Activated naive CD4-positive, alpha-beta T cell treated with anti-CD3 and anti-CD28 coated beads for 36 hours (primary cell): ENCODE results near the gene GAS7. TPM values are rescaled to one million over a fixed set of nuclear protein-coding genes. Genes with fewer than 3 reads are reported as not detected.

Experiments used
- CTCF ChIA-PET: fragments of 350-600 bp; sonication (Branson Sonifier 250); formaldehyde crosslinking; loops from one replicate; lab custom pipeline; 2021; ENCODE audit warnings: antibody characterized with exemption; lab: Charles Lee
- DNase-seq: peaks from one replicate; pipeline ENCODE4 v3.0.0-alpha.2; 2020
- H3K27ac Mint-ChIP-seq: one replicate; pipeline ENCODE4 v1.8.0; 2021; ENCODE audit warnings: mild to moderate bottlenecking, mixed read lengths
- H3K27me3 Mint-ChIP-seq: one replicate; pipeline ENCODE4 v1.8.0; 2021; ENCODE audit warnings: low read depth, mixed read lengths
- H3K36me3 Mint-ChIP-seq: one replicate; pipeline ENCODE4 v1.8.0; 2021; ENCODE audit warnings: low read depth, mixed read lengths
- H3K4me1 Mint-ChIP-seq: one replicate; pipeline ENCODE4 v1.8.0; 2021; ENCODE audit warnings: low read depth, mixed read lengths
- H3K4me3 Mint-ChIP-seq: one replicate; pipeline ENCODE4 v1.8.0; 2021; ENCODE audit warnings: mild to moderate bottlenecking, moderate library complexity, mixed read lengths
- H3K9me3 Mint-ChIP-seq: one replicate; pipeline ENCODE4 v1.8.0; 2021; ENCODE audit warnings: mixed read lengths
- intact Hi-C: fragments of 100-400 bp; cut with micrococcal nuclease; formaldehyde crosslinking; loops from one replicate; pipeline ENCODE4 v1.15.1; 2023
- total RNA-seq, 2 experiments: library from RNA; stranded (reverse); gene quantifications; one replicate each; pipeline ENCODE4 v1.2.3, GENCODE V29; 2021

The GAS7 gene
- total RNA-seq, 2 experiments from 2014 or later = 0.31 to 0.52 TPM

DNA sequence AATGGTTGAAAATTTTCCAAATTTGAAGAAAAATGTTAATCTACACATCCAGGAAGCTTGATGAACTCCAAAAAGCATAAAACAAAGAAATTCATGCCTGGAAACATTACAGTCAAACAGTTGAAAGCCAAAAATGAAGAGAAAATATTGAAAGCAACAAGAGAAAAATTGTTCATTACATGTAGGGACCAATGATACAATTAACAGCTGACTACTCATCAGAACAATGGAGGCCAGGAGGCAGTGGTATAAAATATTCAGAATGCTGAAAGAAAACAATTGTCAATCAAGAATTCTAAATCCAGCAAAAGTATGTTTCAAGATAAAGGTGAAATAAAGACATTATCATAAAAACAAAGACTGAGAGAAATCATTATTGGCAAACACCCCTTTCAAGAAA is 315.0 kb downstream of the GAS7 start:
- intact Hi-C loops = no loop called here
- CTCF ChIA-PET = interaction anchor here (0.7 kb wide), 1 partner anchor 813 kb away, joined by 5 read pairs; no protein-coding TSS in a partner anchor
- no peak for DNase-seq
- Mint-ChIP-seq H3K4me1 (no peaks in the 10 kb centered on the region), H3K27ac (no peak overlapping the region), H3K9me3 (peaks cover 20% of the 10 kb centered on the region), H3K27me3 (no peaks in the 10 kb centered on the region), H3K4me3 (no peak overlapping the region), H3K36me3 (no peaks in the 10 kb centered on the region)

DNA sequence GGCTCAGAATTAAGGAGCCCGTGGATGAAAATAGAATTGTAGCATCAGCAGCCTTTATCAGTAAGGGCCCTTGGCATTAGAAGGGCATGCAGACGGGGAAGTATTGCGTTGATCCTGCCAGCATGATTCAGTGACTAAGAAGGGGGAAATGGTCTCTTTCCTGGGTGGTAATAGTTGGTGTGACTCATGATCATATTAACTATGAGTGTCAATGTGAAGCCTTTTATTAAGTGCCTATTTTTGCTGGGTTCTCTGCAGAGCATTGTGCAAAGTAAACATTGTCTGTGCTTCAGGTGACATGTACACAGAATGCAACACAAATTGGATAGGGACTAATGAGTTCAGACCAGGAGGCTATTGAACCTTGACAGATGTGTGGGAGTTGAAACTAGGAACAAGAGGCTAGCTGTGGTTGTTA is 317.8 kb downstream of the GAS7 start:
- Mint-ChIP-seq H3K4me3 (no peak overlapping the region), H3K27ac (no peak overlapping the region), H3K4me1 (no peaks in the 10 kb centered on the region), H3K9me3 (peaks cover 20% of the 10 kb centered on the region), H3K27me3 (no peaks in the 10 kb centered on the region), H3K36me3 (no peaks in the 10 kb centered on the region)
- DNase-seq = no peak
- CTCF ChIA-PET = no interaction called here
- intact Hi-C loops = no loop called here

DNA sequence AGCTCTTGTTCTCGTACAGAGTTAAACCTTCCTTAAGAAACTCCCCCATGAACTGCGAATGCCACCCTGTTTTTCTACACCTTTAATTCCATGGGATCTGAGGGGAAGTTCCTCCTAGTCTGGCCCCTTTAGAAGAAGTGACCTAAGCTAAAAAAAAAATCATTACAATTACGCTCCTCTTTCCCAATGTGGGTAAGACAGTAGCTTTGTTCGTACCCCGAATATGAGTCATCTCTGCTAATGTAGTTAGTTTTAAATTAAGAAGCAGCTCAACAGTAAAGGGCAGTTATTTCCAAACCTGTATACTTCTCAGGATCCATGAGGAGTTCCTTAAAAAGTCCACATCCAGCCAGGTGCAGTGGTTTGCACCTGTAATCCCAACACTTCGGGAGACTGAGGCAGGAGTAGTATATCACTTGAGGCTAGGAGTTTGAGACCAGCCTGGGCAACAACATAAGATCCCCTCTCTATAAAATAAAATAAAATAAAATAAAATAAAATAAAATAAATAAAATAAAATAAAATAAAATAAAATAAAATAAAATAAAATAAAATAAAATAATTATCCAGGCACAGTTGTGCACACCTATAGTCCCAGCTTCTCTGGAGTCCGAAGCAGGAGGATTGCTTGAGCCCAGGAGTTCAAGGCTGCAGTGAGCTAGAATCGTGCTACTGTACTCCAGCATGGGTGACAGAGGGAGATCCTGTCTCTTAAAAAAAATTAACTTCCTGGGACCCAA is 319.4 kb downstream of the GAS7 start:
- H3K9me3 Mint-ChIP-seq = peaks cover 18% of the 10 kb centered on the region
- DNase-seq = no peak
- CTCF ChIA-PET = no interaction called here
- no peaks in the 10 kb centered on the region for H3K36me3 Mint-ChIP-seq
- no peak overlapping the region for H3K27ac Mint-ChIP-seq
- intact Hi-C loops = no loop called here
- no peaks in the 10 kb centered on the region for H3K27me3 Mint-ChIP-seq
- no peak overlapping the region for H3K4me3 Mint-ChIP-seq
- no peaks in the 10 kb centered on the region for H3K4me1 Mint-ChIP-seq

DNA sequence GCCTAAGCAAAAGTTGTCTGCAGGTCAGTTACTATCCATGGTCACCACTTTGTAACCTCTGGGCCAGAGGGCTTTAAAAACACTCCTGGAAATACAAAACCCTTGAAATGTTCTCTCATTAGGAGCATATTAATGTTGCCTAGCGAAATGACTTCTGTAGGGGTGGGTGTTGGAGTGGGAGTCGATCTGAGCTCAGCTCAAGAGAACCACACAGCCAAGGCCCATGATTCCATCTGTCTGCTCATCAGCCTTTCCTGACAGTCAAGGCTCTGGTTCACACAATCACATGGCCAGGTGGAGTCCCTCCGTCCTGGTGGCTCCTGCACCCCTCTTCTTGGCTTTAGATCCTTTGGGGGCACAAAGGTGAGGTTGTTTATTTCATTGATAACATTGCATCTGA is 320.1 kb downstream of the GAS7 start:
- no peaks in the 10 kb centered on the region for H3K27me3 Mint-ChIP-seq
- H3K4me3 Mint-ChIP-seq = no peak overlapping the region
- H3K27ac Mint-ChIP-seq = no peak overlapping the region
- no peaks in the 10 kb centered on the region for H3K36me3 Mint-ChIP-seq
- CTCF ChIA-PET = no interaction called here
- no peak for DNase-seq
- H3K9me3 Mint-ChIP-seq = peaks cover 14% of the 10 kb centered on the region
- intact Hi-C loops = no loop called here
- H3K4me1 Mint-ChIP-seq = no peaks in the 10 kb centered on the region

DNA sequence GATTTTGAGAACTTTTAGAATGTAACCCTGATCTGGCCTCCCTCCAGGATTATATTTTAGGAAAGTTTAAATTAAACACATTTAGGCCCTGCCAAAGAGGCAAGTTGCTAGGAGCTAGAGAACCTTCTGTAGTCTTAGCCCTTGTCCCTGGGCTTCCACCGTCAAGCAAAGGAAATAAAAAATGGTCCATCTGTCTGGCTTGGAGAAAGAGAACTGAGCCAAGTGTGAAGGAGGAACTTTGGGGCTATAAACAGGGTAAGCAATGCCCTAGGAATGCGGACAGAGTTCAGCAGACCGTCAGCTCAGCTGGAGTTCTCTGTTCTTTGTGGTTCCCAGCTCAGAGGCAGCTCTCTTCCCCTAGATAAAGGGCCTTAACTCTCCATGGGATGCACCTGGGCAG is 323.0 kb downstream of the GAS7 start:
- CTCF ChIA-PET = no interaction called here
- no peaks in the 10 kb centered on the region for H3K27me3 Mint-ChIP-seq
- intact Hi-C loops = no loop called here
- H3K9me3 Mint-ChIP-seq = peaks cover 2% of the 10 kb centered on the region
- no peaks in the 10 kb centered on the region for H3K4me1 Mint-ChIP-seq
- H3K27ac Mint-ChIP-seq = no peak overlapping the region
- no peak overlapping the region for H3K4me3 Mint-ChIP-seq
- no peaks in the 10 kb centered on the region for H3K36me3 Mint-ChIP-seq
- DNase-seq = no peak

DNA sequence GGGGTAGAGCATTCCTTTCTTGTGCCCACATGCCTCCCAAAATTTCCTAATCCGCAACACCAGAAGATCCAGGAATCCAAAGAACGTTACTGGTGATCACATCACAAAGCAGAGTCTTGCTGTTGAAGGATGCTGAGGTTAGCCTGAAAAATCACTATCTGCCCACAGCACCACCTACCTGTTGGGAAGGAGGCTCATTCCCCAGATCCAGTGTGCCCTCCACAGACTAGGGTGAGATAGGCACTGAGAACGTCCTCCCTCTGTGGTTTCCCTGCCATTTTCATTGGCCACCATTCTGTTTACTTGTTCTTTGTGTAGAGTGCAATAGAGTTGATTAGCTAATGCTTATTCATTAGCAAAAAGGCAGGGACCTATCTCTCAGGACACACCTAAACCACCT is 323.7 kb downstream of the GAS7 start:
- Mint-ChIP-seq H3K27ac (no peak overlapping the region), H3K36me3 (no peaks in the 10 kb centered on the region), H3K4me1 (no peaks in the 10 kb centered on the region), H3K9me3 (peaks cover 1% of the 10 kb centered on the region), H3K4me3 (no peak overlapping the region), H3K27me3 (no peaks in the 10 kb centered on the region)
- no peak for DNase-seq
- CTCF ChIA-PET = no interaction called here
- intact Hi-C loops = no loop called here

DNA sequence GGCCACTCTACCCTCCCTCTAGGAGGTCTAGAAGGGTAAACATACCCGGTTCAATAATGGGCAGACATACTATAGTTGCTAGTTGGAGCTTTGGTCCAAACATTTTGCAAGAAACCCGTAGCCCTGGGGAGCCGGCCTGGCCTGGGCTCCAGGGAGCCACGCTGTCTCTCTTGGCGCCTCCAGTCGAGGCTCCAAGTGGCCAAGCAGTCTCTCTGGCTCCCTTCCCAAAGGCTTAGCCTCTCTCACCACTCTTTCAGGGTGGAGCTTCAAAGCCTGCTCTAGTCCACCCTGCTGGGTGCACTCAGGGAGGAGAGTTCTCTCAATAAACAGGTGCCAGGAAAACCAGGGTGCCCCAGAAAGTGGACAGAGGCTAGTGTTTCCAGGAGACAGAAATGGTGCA is 325.6 kb downstream of the GAS7 start:
- Mint-ChIP-seq H3K4me1 (no peaks in the 10 kb centered on the region), H3K4me3 (no peak overlapping the region), H3K27me3 (peaks cover 4% of the 10 kb centered on the region), H3K36me3 (no peaks in the 10 kb centered on the region), H3K9me3 (no peaks in the 10 kb centered on the region), H3K27ac (no peak overlapping the region)
- intact Hi-C loops = no loop called here
- CTCF ChIA-PET = no interaction called here
- no peak for DNase-seq

DNA sequence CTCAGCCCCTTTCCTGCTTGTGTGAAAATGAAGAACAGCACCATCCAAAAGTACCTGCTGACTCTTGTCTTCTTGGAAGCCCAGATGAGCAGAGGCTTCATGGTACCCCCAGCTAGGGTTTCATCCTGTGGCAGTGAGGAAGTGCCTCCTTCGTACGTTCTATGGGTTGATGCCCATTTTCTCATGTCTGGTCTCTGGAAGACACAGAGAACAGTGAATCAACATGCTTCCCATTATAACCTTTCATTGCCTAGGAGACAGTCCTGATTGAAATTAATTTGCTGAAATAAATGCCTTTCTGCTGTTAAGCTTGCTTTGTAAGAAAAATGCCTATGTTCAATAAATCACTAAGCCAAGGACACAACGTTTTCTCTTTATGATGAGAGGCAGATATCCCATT is 329.9 kb downstream of the GAS7 start:
- Mint-ChIP-seq H3K27me3 (peaks cover 8% of the 10 kb centered on the region), H3K4me3 (no peak overlapping the region), H3K4me1 (no peaks in the 10 kb centered on the region), H3K36me3 (no peaks in the 10 kb centered on the region), H3K27ac (no peak overlapping the region), H3K9me3 (no peaks in the 10 kb centered on the region)
- CTCF ChIA-PET = no interaction called here
- DNase-seq = no peak
- intact Hi-C loops = no loop called here

DNA sequence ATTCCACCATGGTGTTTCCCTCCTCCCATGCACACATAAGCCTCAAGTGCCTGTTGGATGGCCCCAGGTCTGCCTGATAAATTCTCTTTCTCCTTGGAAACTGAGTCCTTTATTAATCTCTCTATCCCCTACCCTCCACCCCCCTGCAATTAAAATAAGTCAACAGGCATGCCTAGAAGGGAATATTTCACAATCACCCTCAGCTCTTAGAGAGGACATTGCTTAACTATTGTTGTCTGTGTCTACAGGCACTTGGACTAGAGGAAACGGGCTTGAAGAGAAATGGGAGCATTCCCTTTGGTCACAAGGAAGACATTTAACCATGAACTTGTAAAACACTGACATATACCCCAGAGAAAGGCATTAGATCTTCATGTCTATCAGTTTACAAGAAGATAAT is 332.8 kb downstream of the GAS7 start:
- H3K9me3 Mint-ChIP-seq = peaks cover 4% of the 10 kb centered on the region
- no peak overlapping the region for H3K27ac Mint-ChIP-seq
- no peaks in the 10 kb centered on the region for H3K36me3 Mint-ChIP-seq
- no peak for DNase-seq
- CTCF ChIA-PET = no interaction called here
- H3K27me3 Mint-ChIP-seq = peaks cover 8% of the 10 kb centered on the region
- H3K4me1 Mint-ChIP-seq = no peaks in the 10 kb centered on the region
- intact Hi-C loops = no loop called here
- H3K4me3 Mint-ChIP-seq = no peak overlapping the region

DNA sequence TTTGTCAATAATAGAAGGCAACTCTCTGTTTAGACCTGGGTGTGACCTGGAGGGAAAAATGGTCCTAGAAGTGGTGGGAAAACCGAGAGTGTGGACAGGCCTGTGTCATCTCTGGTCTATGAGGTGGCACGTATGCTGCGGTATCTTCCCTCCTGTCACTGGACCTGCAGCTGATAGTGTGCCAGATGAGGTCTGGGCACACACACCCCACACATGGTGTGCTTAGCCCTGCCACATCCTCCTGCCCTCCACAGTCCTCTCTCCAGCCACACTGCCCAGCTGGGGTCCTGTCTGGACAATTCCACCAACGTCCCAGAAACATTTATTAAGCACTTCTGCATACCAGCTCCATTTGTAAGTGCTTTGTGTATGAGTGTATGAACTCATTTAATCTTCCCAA is 335.5 kb downstream of the GAS7 start:
- no peak overlapping the region for H3K27ac Mint-ChIP-seq
- H3K36me3 Mint-ChIP-seq = no peaks in the 10 kb centered on the region
- H3K4me3 Mint-ChIP-seq = no peak overlapping the region
- peaks cover 6% of the 10 kb centered on the region for H3K9me3 Mint-ChIP-seq
- intact Hi-C loops = no loop called here
- DNase-seq = no peak
- peaks cover 4% of the 10 kb centered on the region for H3K27me3 Mint-ChIP-seq
- no peaks in the 10 kb centered on the region for H3K4me1 Mint-ChIP-seq
- CTCF ChIA-PET = no interaction called here

DNA sequence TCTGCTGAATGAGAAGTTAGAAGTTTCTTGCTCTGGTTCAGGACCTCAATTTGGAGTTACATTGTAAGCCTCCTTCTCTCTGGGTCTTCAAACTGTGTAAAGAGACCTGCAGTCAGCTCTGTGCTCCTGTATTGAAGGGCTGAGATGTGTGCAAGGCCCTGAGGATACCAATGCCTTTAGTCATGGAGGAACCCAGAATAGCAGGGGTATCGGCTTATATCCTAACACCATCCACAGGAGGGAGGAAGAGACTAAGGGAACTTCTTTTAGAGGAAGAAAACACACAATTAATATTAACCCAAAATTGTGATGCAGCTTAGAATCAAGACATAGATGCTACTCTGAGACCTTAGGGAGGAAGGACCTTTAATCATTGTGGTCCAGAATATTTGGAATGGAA is 336.2 kb downstream of the GAS7 start:
- Mint-ChIP-seq H3K4me3 (no peak overlapping the region), H3K4me1 (no peaks in the 10 kb centered on the region), H3K9me3 (peaks cover 6% of the 10 kb centered on the region), H3K27ac (no peak overlapping the region), H3K36me3 (no peaks in the 10 kb centered on the region), H3K27me3 (peaks cover 4% of the 10 kb centered on the region)
- intact Hi-C loops = no loop called here
- no peak for DNase-seq
- CTCF ChIA-PET = no interaction called here

DNA sequence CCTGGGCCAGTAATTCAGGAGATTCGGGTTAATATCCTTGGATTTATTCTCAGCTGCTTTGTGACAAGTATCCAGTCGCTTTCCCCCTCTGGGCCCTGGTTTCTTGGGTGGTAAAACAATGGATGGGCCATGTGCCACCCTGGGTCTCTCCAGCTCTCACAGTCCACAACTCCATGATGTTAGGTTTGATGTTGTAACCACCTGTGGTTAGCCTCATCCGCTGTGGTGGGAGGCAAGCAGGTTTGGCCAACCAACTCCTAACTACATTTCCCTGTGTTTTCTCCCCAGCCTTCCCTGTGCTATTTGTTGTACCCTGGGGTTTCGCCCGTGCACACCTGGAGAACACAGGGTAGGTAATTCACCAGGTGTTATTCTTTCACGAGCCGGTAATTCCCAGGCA is 337.6 kb downstream of the GAS7 start:
- DNase-seq = no peak
- Mint-ChIP-seq H3K4me1 (no peaks in the 10 kb centered on the region), H3K4me3 (no peak overlapping the region), H3K9me3 (peaks cover 6% of the 10 kb centered on the region), H3K36me3 (no peaks in the 10 kb centered on the region), H3K27me3 (peaks cover 4% of the 10 kb centered on the region), H3K27ac (no peak overlapping the region)
- intact Hi-C loops = no loop called here
- CTCF ChIA-PET = no interaction called here
